ENCODE measurements around the gene ZSCAN12.

DNA sequence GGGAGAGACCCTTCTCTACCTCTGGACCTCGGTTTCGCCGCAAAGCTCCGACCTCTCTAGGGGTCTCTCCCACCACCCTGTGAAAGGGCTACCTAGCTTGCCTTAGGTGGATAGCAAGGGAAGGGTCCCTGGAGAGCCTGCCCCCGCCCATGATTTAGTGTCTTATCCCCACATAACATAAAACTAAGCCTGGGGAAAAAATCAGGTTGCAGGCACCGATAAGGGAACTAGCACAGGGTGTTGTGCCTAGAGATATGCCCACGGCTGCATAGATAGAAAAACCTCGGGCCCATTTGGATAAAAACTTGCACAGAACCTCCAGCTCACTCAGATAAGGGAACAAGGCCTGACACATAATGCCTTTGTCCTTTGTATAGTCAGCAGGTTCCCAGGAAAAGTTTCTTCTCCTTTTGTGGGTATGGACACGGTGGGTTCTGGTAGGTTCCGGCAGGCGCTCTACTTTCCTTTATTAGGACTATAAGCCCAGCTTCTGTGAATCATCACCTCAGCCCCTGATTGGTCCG lies 64.4 kb downstream of the ZSCAN12 start:
- TF ChIP-seq, protein P1, sequence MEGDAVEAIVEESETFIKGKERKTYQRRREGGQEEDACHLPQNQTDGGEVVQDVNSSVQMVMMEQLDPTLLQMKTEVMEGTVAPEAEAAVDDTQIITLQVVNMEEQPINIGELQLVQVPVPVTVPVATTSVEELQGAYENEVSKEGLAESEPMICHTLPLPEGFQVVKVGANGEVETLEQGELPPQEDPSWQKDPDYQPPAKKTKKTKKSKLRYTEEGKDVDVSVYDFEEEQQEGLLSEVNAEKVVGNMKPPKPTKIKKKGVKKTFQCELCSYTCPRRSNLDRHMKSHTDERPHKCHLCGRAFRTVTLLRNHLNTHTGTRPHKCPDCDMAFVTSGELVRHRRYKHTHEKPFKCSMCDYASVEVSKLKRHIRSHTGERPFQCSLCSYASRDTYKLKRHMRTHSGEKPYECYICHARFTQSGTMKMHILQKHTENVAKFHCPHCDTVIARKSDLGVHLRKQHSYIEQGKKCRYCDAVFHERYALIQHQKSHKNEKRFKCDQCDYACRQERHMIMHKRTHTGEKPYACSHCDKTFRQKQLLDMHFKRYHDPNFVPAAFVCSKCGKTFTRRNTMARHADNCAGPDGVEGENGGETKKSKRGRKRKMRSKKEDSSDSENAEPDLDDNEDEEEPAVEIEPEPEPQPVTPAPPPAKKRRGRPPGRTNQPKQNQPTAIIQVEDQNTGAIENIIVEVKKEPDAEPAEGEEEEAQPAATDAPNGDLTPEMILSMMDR (IDR thresholded peaks at IDR 0.05): no peak
- no peak for TF ChIP-seq POLR2A (IDR thresholded peaks at IDR 0.05)

All from thyroid gland (tissue), 4 donors.